CD4-positive, alpha-beta T cell (primary cell): Measurements from ENCODE around the gene POLR2L. TPM values are rescaled to one million over a fixed set of nuclear protein-coding genes. Genes with fewer than 3 reads are reported as not detected.

Experiments used
- ATAC-seq: fragments of 200-7000 bp; cut with Tn5 transposase; one replicate; pipeline ENCODE4 v1.10.0; 2022; ENCODE audit warnings: mild to moderate bottlenecking; ENCODE audit not compliant: poor library complexity
- CTCF ChIA-PET: fragments of 350-600 bp; sonication (Branson Sonifier 250); formaldehyde crosslinking; loops from one replicate; lab custom pipeline; 2021; ENCODE audit warnings: antibody characterized with exemption, inconsistent platforms; lab: Charles Lee
- POLR2A ChIA-PET: fragments of 350-600 bp; sonication (Branson Sonifier 250); formaldehyde crosslinking; loops from one replicate; lab custom pipeline; 2021; ENCODE audit warnings: antibody characterized with exemption, inconsistent platforms; lab: Charles Lee
- DNase-seq, 14 experiments: peaks; one replicate each; pipeline ENCODE4 v3.0.0-alpha.2; 2013 to 2020; ENCODE audit warnings: mixed read lengths in 2 of 14
- H3K27ac ChIP-seq, 2 donors: one replicate each; pipeline versions ENCODE4 v1.5.1 to v1.7.0; 2013; ENCODE audit warnings: low read length in 2 of 2, low read depth in 1 of 2, mild to moderate bottlenecking in 1 of 2
- H3K27me3 ChIP-seq, 2 experiments: 1 replicate in 1 of 2; 2 replicates in 1 of 2; pipeline versions ENCODE4 v1.6.1 to v1.7.0; 2013; ENCODE audit warnings: low read length in 2 of 2, control low read depth in 1 of 2, mild to moderate bottlenecking in 1 of 2, moderate library complexity in 1 of 2; ENCODE audit not compliant: insufficient read depth in 2 of 2, control insufficient read depth in 1 of 2
- H3K36me3 ChIP-seq: one replicate; pipeline ENCODE4 v1.6.1; 2013; ENCODE audit warnings: low read length, control low read depth; ENCODE audit not compliant: insufficient read depth
- H3K4me1 ChIP-seq: one replicate; pipeline ENCODE4 v1.6.1; 2013; ENCODE audit warnings: low read length, control low read depth; ENCODE audit not compliant: insufficient read depth
- H3K4me3 ChIP-seq: one replicate; pipeline ENCODE4 v1.5.1; 2013; ENCODE audit warnings: mild to moderate bottlenecking, low read length, moderate library complexity
- H3K9me3 ChIP-seq, 2 experiments: 1 replicate in 1 of 2; 2 replicates in 1 of 2; pipeline versions ENCODE4 v1.6.1 to v1.7.0; 2013; ENCODE audit warnings: low read length in 2 of 2, mild to moderate bottlenecking in 2 of 2, control low read depth in 1 of 2, moderate library complexity in 1 of 2; ENCODE audit not compliant: control insufficient read depth in 1 of 2, insufficient read depth in 1 of 2
- H3K27ac Mint-ChIP-seq: one replicate; pipeline ENCODE4 v1.8.0; 2020; ENCODE audit warnings: mixed read lengths
- H3K27me3 Mint-ChIP-seq: one replicate; pipeline ENCODE4 v1.8.0; 2021; ENCODE audit warnings: mixed read lengths
- H3K36me3 Mint-ChIP-seq: one replicate; pipeline ENCODE4 v1.8.0; 2021; ENCODE audit warnings: low read depth, mixed read lengths
- H3K4me1 Mint-ChIP-seq: one replicate; pipeline ENCODE4 v1.8.0; 2021; ENCODE audit warnings: low read depth, mixed read lengths
- H3K4me3 Mint-ChIP-seq: one replicate; pipeline ENCODE4 v1.8.0; 2020; ENCODE audit warnings: mild to moderate bottlenecking, mixed read lengths
- H3K9me3 Mint-ChIP-seq: one replicate; pipeline ENCODE4 v1.8.0; 2020; ENCODE audit warnings: mixed read lengths
- CTCF ChIP-seq: fragments of 200-600 bp; IDR thresholded peaks from one replicate; pipeline ENCODE4 v1.8.0; 2022; ENCODE audit warnings: antibody characterized with exemption, mild to moderate bottlenecking
- intact Hi-C, 2 experiments: fragments of 100-400 bp; cut with DNase I in 1 of 2; cut with micrococcal nuclease in 1 of 2; formaldehyde crosslinking; loops; one replicate each; pipeline versions ENCODE4 v1.15.1 to v1.9.0; 2023 to 2025; cut with DNase I, micrococcal nuclease
- total RNA-seq, 174 experiments: library from RNA in 2 of 174; stranded (reverse) in 2 of 174; gene quantifications; one replicate each; pipeline ENCODE4 v1.2.3 and lab custom pipeline; 2021 to 2026

Gene POLR2L
- total RNA-seq, 2 experiments from 2014 or later: 19.6 to 19.8 TPM

GRCh38 chr11:820655-821511 lies 21.4 kb downstream of the POLR2L start:
- H3K9me3 Mint-ChIP-seq: no peaks in the 10 kb centered on the region
- H3K4me3 Mint-ChIP-seq: peak overlapping the region; percentile 97
- intact Hi-C loops: loop anchor here (1.0 kb wide), 2 partner anchors 9 to 21 kb away; partner anchors contain the start of genes POLR2L (in 1 of the 2) and TSPAN4 (in 1 of the 2)
- ChIA-PET CTCF (interaction anchor here (2.0 kb wide), 1 partner anchor 28 kb away, joined by 7 read pairs; no protein-coding TSS in a partner anchor), POLR2A (interaction anchor here (0.5 to 6.1 kb wide), 16 partner anchors 10 to 614 kb away, joined by 3 to 115 read pairs (median 8); partner anchors contain the start of genes BET1L, CD151, CRACR2B and GATD1)
- DNase-seq (peak in 2 of 14 experiments; percentile 51 to 67), ATAC-seq (no peak)
- H3K36me3 Mint-ChIP-seq: peaks cover 37% of the 10 kb centered on the region
- H3K27ac Mint-ChIP-seq: peak overlapping the region; percentile 92
- peaks cover 0 to 3% of the 10 kb centered on the region in 2 experiments for H3K27me3 ChIP-seq
- H3K27me3 Mint-ChIP-seq: no peaks in the 10 kb centered on the region
- H3K4me1 Mint-ChIP-seq: peaks cover 11% of the 10 kb centered on the region
- no peak for TF ChIP-seq CTCF
- no peak overlapping the region for H3K27ac ChIP-seq
- H3K4me1 ChIP-seq: peaks cover 34% of the 10 kb centered on the region
- H3K36me3 ChIP-seq: peaks cover 34% of the 10 kb centered on the region
- H3K9me3 ChIP-seq: peaks cover 0 to 6% of the 10 kb centered on the region in 2 experiments
- H3K4me3 ChIP-seq: peak overlapping the region; percentile 74

GRCh38 chr11:819943-820649 lies 22.2 kb downstream of the POLR2L start:
- CTCF ChIA-PET: interaction anchor here (1.1 to 2.0 kb wide), 3 partner anchors 9 to 28 kb away, joined by 4 to 7 read pairs (median 4); no protein-coding TSS in a partner anchor
- POLR2A ChIA-PET: interaction anchor here (0.5 to 6.1 kb wide), 20 partner anchors 9 to 613 kb away, joined by 3 to 115 read pairs (median 7); partner anchors contain the start of genes BET1L, CD151, CRACR2B and DEAF1

More at GRCh38 chr11:819943-820649, 22.2 kb downstream of the POLR2L start:
- DNase-seq (peak; percentile 92 to 98 (median 96)), ATAC-seq (peak; percentile 78)
- Mint-ChIP-seq H3K27ac (peak overlapping the region; percentile 92), H3K36me3 (peaks cover 32% of the 10 kb centered on the region), H3K4me3 (peak overlapping the region; percentile 97), H3K9me3 (no peaks in the 10 kb centered on the region), H3K4me1 (peaks cover 11% of the 10 kb centered on the region), H3K27me3 (no peaks in the 10 kb centered on the region)
- intact Hi-C loops: loop anchor here (1.0 kb wide), 3 partner anchors 10 to 22 kb away; partner anchors contain the start of genes RPLP2 (in 2 of the 2), POLR2L (in 1 of the 2) and TSPAN4 (in 1 of the 2)
- Histone ChIP-seq H3K27ac (peak overlapping the region in 1 of 2 donors; percentile 88), H3K36me3 (peaks cover 32% of the 10 kb centered on the region), H3K27me3 (no peaks in the 10 kb centered on the region), H3K4me1 (peaks cover 34% of the 10 kb centered on the region), H3K9me3 (no peaks in the 10 kb centered on the region), H3K4me3 (peak overlapping the region; percentile 74)
- TF ChIP-seq CTCF: no peak
